KMS-11 (cell line): ENCODE results near the gene CYTH2.
A peak's percentile ranks its signal among the peaks of the same experiment; 100 is the strongest.

Experiments
- H2AFZ ChIP-seq: fragments of 200-600 bp; sonication (generic); 2 replicates; pipeline ENCODE4 v1.6.1; 2016; ENCODE audit warnings: antibody characterized with exemption, mixed run types, low read depth
- H3K27ac ChIP-seq: fragments of 200-600 bp; sonication (generic); 2 replicates; pipeline ENCODE4 v1.6.1; 2016; ENCODE audit warnings: mild to moderate bottlenecking, mixed run types
- H3K27me3 ChIP-seq: fragments of 200-600 bp; sonication (generic); 2 replicates; pipeline ENCODE4 v1.6.1; 2017; ENCODE audit warnings: mild to moderate bottlenecking, low read depth, mixed run types, moderate library complexity; ENCODE audit not compliant: insufficient read depth
- H3K36me3 ChIP-seq: fragments of 200-600 bp; sonication (generic); 2 replicates; pipeline ENCODE4 v1.6.1; 2017; ENCODE audit warnings: mild to moderate bottlenecking, mixed run types; ENCODE audit not compliant: insufficient read depth
- H3K4me1 ChIP-seq: fragments of 200-600 bp; sonication (generic); 2 replicates; pipeline ENCODE4 v1.6.1; 2016; ENCODE audit warnings: mild to moderate bottlenecking, low read depth, mixed run types; ENCODE audit not compliant: poor library complexity, severe bottlenecking
- H3K4me2 ChIP-seq: fragments of 200-600 bp; sonication (generic); 2 replicates; pipeline ENCODE4 v1.7.0; 2016; ENCODE audit warnings: mild to moderate bottlenecking, mixed run types
- H3K4me3 ChIP-seq: fragments of 200-600 bp; sonication (generic); IDR thresholded peaks from 2 replicates; pipeline ENCODE4 v1.6.1; 2017; ENCODE audit warnings: low read depth, low read length, mixed read lengths; ENCODE audit not compliant: insufficient read depth
- H3K79me2 ChIP-seq: fragments of 200-600 bp; sonication (generic); 2 replicates; pipeline ENCODE4 v1.6.1; 2016; ENCODE audit warnings: low read depth, mixed run types; ENCODE audit not compliant: insufficient read depth
- H3K9ac ChIP-seq: fragments of 200-600 bp; sonication (generic); 2 replicates; pipeline ENCODE4 v1.6.1; 2016; ENCODE audit warnings: mild to moderate bottlenecking, mixed run types
- H4K20me1 ChIP-seq: fragments of 200-600 bp; sonication (generic); 2 replicates; pipeline ENCODE4 v1.6.1; 2016; ENCODE audit warnings: mild to moderate bottlenecking, mixed run types; ENCODE audit not compliant: insufficient read depth
- CTCF ChIP-seq: fragments of 200-600 bp; sonication (generic); conservative IDR thresholded peaks from 2 replicates; pipeline ENCODE4 v1.6.1; 2017; ENCODE audit warnings: low read depth, mild to moderate bottlenecking, antibody characterized with exemption, low read length, moderate library complexity, mixed read lengths

The CYTH2 gene

GRCh38 chr19:48469289-48469881 lies at the start of gene CYTH2:
TSS of gene CYTH2 (plus strand) at chr19:48469369. CDS start at chr19:48469508, 139 bp downstream.
- Histone ChIP-seq H3K27ac (peak within 1 kb of the TSS; percentile 71), H3K4me1 (peaks cover 25% of the 10 kb centered on the region), H3K36me3 (no peaks in the 10 kb centered on the region), H4K20me1 (no peaks in the 10 kb centered on the region), H2AFZ (peak within 1 kb of the TSS; percentile 60; the same call in 1 of the 2 replicates), H3K9ac (peak within 1 kb of the TSS; percentile 71), H3K79me2 (peaks cover 11% of the 10 kb centered on the region; the same call in 1 of the 2 replicates), H3K27me3 (no peaks in the 10 kb centered on the region), H3K4me2 (peak within 1 kb of the TSS; percentile 91), H3K4me3 (no peak within 1 kb of the TSS)
- no peak for TF ChIP-seq CTCF

GRCh38 chr19:48421548-48421947 lies 47.6 kb upstream of the CYTH2 start:
- Histone ChIP-seq H3K4me2 (no peak overlapping the region), H3K4me3 (no peak overlapping the region), H3K9ac (no peak overlapping the region), H3K27me3 (no peaks in the 10 kb centered on the region; the same call in 1 of the 2 replicates), H4K20me1 (no peaks in the 10 kb centered on the region), H3K27ac (no peak overlapping the region), H3K4me1 (peaks cover 28% of the 10 kb centered on the region), H3K36me3 (no peaks in the 10 kb centered on the region), H2AFZ (no peak overlapping the region), H3K79me2 (no peaks in the 10 kb centered on the region)
- TF ChIP-seq CTCF: no peak

GRCh38 chr19:48424694-48425219 lies 44.4 kb upstream of the CYTH2 start:
- Histone ChIP-seq H3K9ac (no peak overlapping the region), H3K79me2 (no peaks in the 10 kb centered on the region), H3K27ac (no peak overlapping the region), H3K4me2 (no peak overlapping the region), H4K20me1 (no peaks in the 10 kb centered on the region), H3K27me3 (no peaks in the 10 kb centered on the region; the same call in 1 of the 2 replicates), H3K4me3 (no peak overlapping the region), H3K36me3 (no peaks in the 10 kb centered on the region), H3K4me1 (no peaks in the 10 kb centered on the region), H2AFZ (no peak overlapping the region)
- no peak for TF ChIP-seq CTCF

- Histone ChIP-seq H4K20me1 (no peaks in the 10 kb centered on the region), H3K4me2 (no peak overlapping the region), H3K27ac (no peak overlapping the region), H2AFZ (no peak overlapping the region), H3K9ac (no peak overlapping the region), H3K4me3 (no peak overlapping the region), H3K4me1 (no peaks in the 10 kb centered on the region), H3K36me3 (no peaks in the 10 kb centered on the region), H3K27me3 (no peaks in the 10 kb centered on the region; the same call in 1 of the 2 replicates), H3K79me2 (no peaks in the 10 kb centered on the region)
- no peak for TF ChIP-seq CTCF
Measured at GRCh38 chr19:48428670-48429069, 40.5 kb upstream of the CYTH2 start.
